SK-N-MC (cell line): Measurements from ENCODE around the gene CMTM7.

Experiments used
- DNase-seq: peaks from one replicate; pipeline ENCODE4 v3.0.0-alpha.2; 2011; ENCODE audit warnings: low read depth, low spot score
- H3K27ac ChIP-seq: fragments of 200-600 bp; sonication (generic); 2 replicates; pipeline ENCODE4 v1.5.1; 2016; ENCODE audit warnings: mixed run types
- H3K36me3 ChIP-seq: fragments of 200-600 bp; sonication (generic); 2 replicates; pipeline ENCODE4 v1.6.1; 2017; ENCODE audit warnings: antibody characterized with exemption, low read length, mixed read lengths; ENCODE audit not compliant: insufficient read depth
- H3K4me3 ChIP-seq: fragments of 200-600 bp; sonication (generic); 2 replicates; pipeline ENCODE4 v1.5.1; 2016
- H3K9ac ChIP-seq: fragments of 200-600 bp; sonication (generic); 2 replicates; pipeline ENCODE4 v1.8.0; 2017; ENCODE audit warnings: mixed run types, mixed read lengths; ENCODE audit not compliant: insufficient read length
- H3K9me3 ChIP-seq: fragments of 200-600 bp; sonication (generic); 2 replicates; pipeline ENCODE4 v1.6.1; 2017; ENCODE audit warnings: low read depth, mild to moderate bottlenecking, antibody characterized with exemption, low read length, moderate library complexity, mixed read lengths
- EZH2 ChIP-seq: fragments of 200-600 bp; sonication (generic); IDR thresholded peaks from one replicate; pipeline ENCODE4 v1.6.1; 2017; ENCODE audit warnings: antibody characterized with exemption
- FOXP2 ChIP-seq: optimal IDR thresholded peaks from 2 replicates; pipeline ENCODE3; 2011; ENCODE audit warnings: mild to moderate bottlenecking, moderate library complexity; ENCODE audit not compliant: insufficient read depth; ENCODE audit errors: extremely low read length, control extremely low read depth
- POLR2AphosphoS5 ChIP-seq: IDR thresholded peaks from 2 replicates; pipeline ENCODE4 v1.6.1; 2012; ENCODE audit warnings: mild to moderate bottlenecking, low read depth, low read length, borderline replicate concordance

CMTM7 gene

GRCh38 chr3:32428092-32429068 lies 36.7 kb downstream of the CMTM7 start:
- TF ChIP-seq EZH2 (no peak), FOXP2 (no peak), POLR2AphosphoS5 (no peak)
- Histone ChIP-seq H3K27ac (no peak overlapping the region), H3K9me3 (no peaks in the 10 kb centered on the region), H3K9ac (no peak overlapping the region), H3K4me3 (no peak overlapping the region), H3K36me3 (no peaks in the 10 kb centered on the region)
- no peak for DNase-seq

GRCh38 chr3:32430900-32431299 lies 39.2 kb downstream of the CMTM7 start:
- no peak overlapping the region for H3K9ac ChIP-seq
- no peak for TF ChIP-seq POLR2AphosphoS5
- no peak for TF ChIP-seq FOXP2
- no peak for TF ChIP-seq EZH2
- no peak for DNase-seq

DNA sequence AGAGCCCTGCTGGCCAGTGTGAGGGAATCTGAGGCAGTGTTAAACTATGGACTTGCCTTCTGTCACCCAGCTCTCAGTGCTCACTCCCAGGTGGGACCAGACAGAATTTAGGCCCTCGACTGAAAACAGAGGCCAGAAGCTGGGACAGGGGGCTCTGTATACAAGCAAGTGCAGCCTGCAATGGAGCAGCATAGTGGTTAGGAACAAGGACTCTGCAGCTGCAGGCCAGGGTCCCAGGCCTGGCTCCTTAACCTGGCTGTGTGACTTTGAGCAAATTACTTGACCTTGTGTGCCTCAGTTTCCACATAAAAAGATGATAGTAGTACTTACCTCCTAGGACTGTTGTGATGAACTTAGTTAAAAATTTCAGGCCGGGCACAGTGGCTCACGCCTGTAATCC lies 39.8 kb downstream of the CMTM7 start:
- H3K4me3 ChIP-seq = no peak overlapping the region
- no peaks in the 10 kb centered on the region for H3K9me3 ChIP-seq
- TF ChIP-seq EZH2 = no peak
- TF ChIP-seq FOXP2 = no peak
- TF ChIP-seq POLR2AphosphoS5 = no peak

More at GRCh38 chr3:32430900-32431299, 39.2 kb downstream of the CMTM7 start:
- Histone ChIP-seq H3K9me3 (no peaks in the 10 kb centered on the region), H3K27ac (no peak overlapping the region), H3K36me3 (no peaks in the 10 kb centered on the region), H3K4me3 (no peak overlapping the region)

GRCh38 chr3:32432045-32432710 lies 40.5 kb downstream of the CMTM7 start:
- no peak for DNase-seq
- no peaks in the 10 kb centered on the region for H3K36me3 ChIP-seq
- no peak overlapping the region for H3K27ac ChIP-seq
- H3K9me3 ChIP-seq = no peaks in the 10 kb centered on the region
- no peak overlapping the region for H3K4me3 ChIP-seq
- H3K9ac ChIP-seq = no peak overlapping the region
- TF ChIP-seq EZH2 (no peak), POLR2AphosphoS5 (no peak), FOXP2 (no peak)

More for the DNA sequence above, 39.8 kb downstream of the CMTM7 start:
- Histone ChIP-seq H3K36me3 (no peaks in the 10 kb centered on the region), H3K27ac (no peak overlapping the region), H3K9ac (no peak overlapping the region)
- no peak for DNase-seq

DNA sequence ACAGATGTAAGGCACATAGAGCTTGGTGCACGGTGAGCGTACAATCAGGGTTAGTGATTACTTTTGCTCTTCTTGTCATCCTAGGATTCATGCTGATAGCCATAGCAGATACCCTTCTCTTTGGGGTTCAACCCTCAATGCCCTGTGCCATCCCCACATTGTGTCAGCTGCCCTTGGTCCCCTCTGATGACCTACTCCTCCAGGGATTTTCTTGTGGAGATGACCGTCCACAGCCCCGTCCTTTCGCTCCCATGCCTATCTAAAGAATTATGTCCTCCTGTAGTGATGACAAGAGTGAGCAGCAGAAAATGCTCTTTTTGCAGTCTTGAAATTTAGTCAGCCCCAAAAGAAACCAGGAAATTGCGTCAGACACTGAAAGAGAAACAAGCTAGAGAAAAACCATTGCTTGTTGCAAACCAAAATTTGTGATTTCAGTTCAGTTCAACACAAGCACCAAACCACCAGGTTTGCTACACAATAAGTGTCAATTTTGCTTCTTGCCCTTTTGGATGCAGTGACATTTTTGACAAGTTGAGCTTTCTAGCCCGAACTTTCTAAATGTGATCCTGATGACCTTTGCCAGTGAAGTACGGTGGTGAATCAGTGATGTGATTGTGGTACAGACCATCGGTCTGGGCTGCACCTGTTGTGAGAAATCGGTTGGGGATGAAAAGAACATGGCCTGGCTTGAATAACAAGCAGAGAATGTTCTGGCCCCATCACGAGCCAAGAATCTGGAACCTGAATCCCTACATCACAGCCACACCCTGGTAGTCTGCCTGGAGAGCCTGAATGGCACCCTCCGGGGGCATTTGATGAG lies 41.3 kb downstream of the CMTM7 start:
- H3K9ac ChIP-seq = no peak overlapping the region
- no peaks in the 10 kb centered on the region for H3K9me3 ChIP-seq
- H3K36me3 ChIP-seq = no peaks in the 10 kb centered on the region
- H3K4me3 ChIP-seq = no peak overlapping the region
- no peak for DNase-seq
- TF ChIP-seq POLR2AphosphoS5 (no peak), EZH2 (no peak), FOXP2 (no peak)
- no peak overlapping the region for H3K27ac ChIP-seq

GRCh38 chr3:32434206-32434605 lies 42.6 kb downstream of the CMTM7 start:
- Histone ChIP-seq H3K4me3 (no peak overlapping the region), H3K36me3 (no peaks in the 10 kb centered on the region), H3K9ac (no peak overlapping the region), H3K27ac (no peak overlapping the region), H3K9me3 (no peaks in the 10 kb centered on the region)
- no peak for TF ChIP-seq POLR2AphosphoS5
- TF ChIP-seq FOXP2 = no peak
- TF ChIP-seq EZH2 = no peak
- DNase-seq = no peak

GRCh38 chr3:32435911-32436815 lies 44.5 kb downstream of the CMTM7 start:
- no peak for TF ChIP-seq EZH2
- TF ChIP-seq FOXP2 = no peak
- no peak for TF ChIP-seq POLR2AphosphoS5
- no peaks in the 10 kb centered on the region for H3K9me3 ChIP-seq
- no peaks in the 10 kb centered on the region for H3K36me3 ChIP-seq
- no peak overlapping the region for H3K27ac ChIP-seq
- no peak overlapping the region for H3K4me3 ChIP-seq
- no peak overlapping the region for H3K9ac ChIP-seq
- DNase-seq = no peak
